ENCODE measurements around the gene HAGHL. TPM values are rescaled to one million over a fixed set of nuclear protein-coding genes. Genes with fewer than 3 reads are reported as not detected.
"Not testable (repeated sequence)": the region's sequence is repeated elsewhere in the genome, so short reads cannot be mapped to it uniquely, and the experiment has no call there.

The HAGHL gene
- total and polyA plus RNA-seq, 10 donors: 7.7 to 75.8 (median 20.3) TPM

GRCh38 chr16:740459-740763 lies 13.5 kb downstream of the HAGHL start:
- intact Hi-C loops (cut with DNase I; ENCODE audit: low total_unique reads): no loop called here
- H3K9me3 ChIP-seq: no peaks in the 10 kb centered on the region
- H3K4me3 ChIP-seq: peak overlapping the region; percentile 81 to 97 (median 91)
- peaks cover 14 to 50% (median 24%) of the 10 kb centered on the region in 6 donors for H3K4me1 ChIP-seq
- H3K27me3 ChIP-seq (replicated peaks in 1 of 7): peaks cover 0 to 23% (median 0%) of the 10 kb centered on the region in 7 donors
- peaks cover 0 to 42% (median 27%) of the 10 kb centered on the region in 6 donors for H3K36me3 ChIP-seq
- DNase-seq: no peak
- peak overlapping the region in 7 of 8 donors; percentile 67 to 89 (median 78) for H3K27ac ChIP-seq
- WGBS, 5 donors: 0 to 1% (median 0%) methylated on average over 17 to 22 of the region's 22 CpGs; no CpG with 5 or more reads in 1 of the 5 donors
- TF ChIP-seq POLR2AphosphoS5 (IDR thresholded peaks at IDR 0.05): no peak
- no peak for TF ChIP-seq CTCF (IDR thresholded peaks at IDR 0.05 in 8 of 11, conservative IDR thresholded peaks at IDR 0.05 in 3 of 11)
- no peak for TF ChIP-seq POLR2A (IDR thresholded peaks at IDR 0.05)

DNA sequence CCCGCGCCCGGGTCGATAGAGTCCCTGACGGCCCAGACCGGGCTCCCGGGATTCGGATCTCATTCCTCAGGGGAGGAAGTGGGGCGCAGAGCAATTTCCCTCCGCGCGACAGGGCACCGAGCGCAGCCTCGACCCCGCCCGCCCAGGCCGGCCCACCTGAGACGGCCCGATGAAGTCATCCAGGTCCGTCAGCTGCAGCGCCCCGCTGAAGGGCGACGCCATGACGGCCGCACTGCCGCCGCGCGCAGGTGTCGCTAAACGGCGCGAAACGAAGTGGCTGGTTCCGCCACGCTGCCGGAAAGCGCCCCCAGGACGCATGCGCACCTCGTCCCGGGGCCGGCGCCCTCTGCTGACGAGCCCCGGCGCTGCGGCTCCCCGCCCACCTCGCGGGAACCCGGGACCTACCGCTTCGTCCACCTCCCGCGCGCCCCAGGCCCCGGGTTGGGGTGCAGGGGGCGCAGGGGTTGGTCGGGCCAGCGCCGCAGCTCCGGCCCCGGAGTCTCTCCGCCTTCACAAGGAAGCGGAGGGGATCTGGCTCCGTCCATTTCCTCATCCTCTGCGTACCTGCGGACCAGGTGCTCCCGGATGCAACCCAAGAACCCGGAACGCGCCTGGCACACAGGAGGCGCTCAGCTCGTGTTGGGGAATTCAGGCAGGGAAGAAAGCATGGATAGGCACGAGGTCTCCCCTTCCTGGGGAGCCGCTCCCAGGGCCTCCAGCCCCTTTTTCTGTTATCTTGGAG lies 14.0 kb downstream of the HAGHL start, which contains the start of gene CIAO3:
Gene CIAO3 (minus strand): TSS at position 234 of the 742 bp plus-strand sequence. CDS start 12 bp downstream, at position 222.
- TF ChIP-seq CTCF (IDR thresholded peaks at IDR 0.05 in 8 of 11, conservative IDR thresholded peaks at IDR 0.05 in 3 of 11) (peak; percentile 92 to 99 (median 98)), POLR2AphosphoS5 (IDR thresholded peaks at IDR 0.05) (peak; percentile 99 to 100 (median 100)), POLR2A (IDR thresholded peaks at IDR 0.05) (peak in 1 of 3 donors; percentile 60)
- no peaks in the 10 kb centered on the region for H3K9me3 ChIP-seq
- H3K4me3 ChIP-seq: peak within 1 kb of the TSS; percentile 81 to 97 (median 91)
- H3K27ac ChIP-seq: peak within 1 kb of the TSS in 7 of 8 donors; percentile 67 to 89 (median 78)
- intact Hi-C loops (cut with DNase I; ENCODE audit: low total_unique reads): no loop called here
- WGBS, 5 donors: 0 to 1% (median 1%) methylated on average over 8 to 79 of the region's 79 CpGs
- H3K4me1 ChIP-seq: peaks cover 14 to 50% (median 24%) of the 10 kb centered on the region in 6 donors
- H3K27me3 ChIP-seq (replicated peaks in 1 of 7): peaks cover 0 to 24% (median 0%) of the 10 kb centered on the region in 7 donors
- DNase-seq: peak; percentile 97
- H3K36me3 ChIP-seq: peaks cover 0 to 37% (median 22%) of the 10 kb centered on the region in 6 donors

GRCh38 chr16:741986-742629 lies 15.2 kb downstream of the HAGHL start:
- TF ChIP-seq CTCF (IDR thresholded peaks at IDR 0.05 in 8 of 11, conservative IDR thresholded peaks at IDR 0.05 in 3 of 11) (no peak), POLR2AphosphoS5 (IDR thresholded peaks at IDR 0.05) (no peak), POLR2A (IDR thresholded peaks at IDR 0.05) (no peak)
- Histone ChIP-seq H3K9me3 (no peaks in the 10 kb centered on the region), H3K27ac (no peak overlapping the region), H3K36me3 (peaks cover 0 to 25% (median 10%) of the 10 kb centered on the region in 6 donors), H3K4me3 (no peak overlapping the region), H3K27me3 (replicated peaks in 1 of 7) (peaks cover 0 to 24% (median 0%) of the 10 kb centered on the region in 7 donors), H3K4me1 (peaks cover 14 to 43% (median 24%) of the 10 kb centered on the region in 6 donors)
- WGBS, 5 donors: 90 to 99% (median 91%) methylated on average over 9 to 15 of the region's 15 CpGs
- intact Hi-C loops (cut with DNase I; ENCODE audit: low total_unique reads): no loop called here
- peak; percentile 71 for DNase-seq

- intact Hi-C loops (cut with DNase I; ENCODE audit: low total_unique reads); H3K9me3 ChIP-seq; DNase-seq; H3K27ac ChIP-seq; H3K4me3 ChIP-seq: not testable (repeated sequence)
- Histone ChIP-seq H3K27me3 (replicated peaks in 1 of 7) (peaks cover 0 to 24% (median 0%) of the 10 kb centered on the region in 7 donors), H3K4me1 (peaks cover 14 to 36% (median 23%) of the 10 kb centered on the region in 6 donors), H3K36me3 (peaks cover 0 to 18% (median 2%) of the 10 kb centered on the region in 6 donors)
- WGBS, 5 donors: 84 to 91% (median 89%) methylated on average over 14 of the region's 14 CpGs
Measured at GRCh38 chr16:742894-743293, 16.0 kb downstream of the HAGHL start.

Measured in spleen (tissue), 11 donors.